Adrenal gland (tissue), 12 donors: ENCODE measurements around the gene ARHGEF2. TPM values are rescaled to one million over a fixed set of nuclear protein-coding genes. Genes with fewer than 3 reads are reported as not detected.

Source experiments
- DNase-seq, 7 donors: peaks; one replicate each; pipeline ENCODE4 v3.0.0-alpha.2; 2019 to 2020
- H3K27ac ChIP-seq, 5 donors: fragments of 200-600 bp; sonication (generic) in 4 of 5; 1 replicate in 3 of 5; 2 replicates in 2 of 5; pipeline versions ENCODE4 v1.5.1 to v1.8.0; 2016 to 2020; ENCODE audit warnings: mild to moderate bottlenecking in 1 of 5
- H3K27me3 ChIP-seq: fragments of 200-600 bp; 2 replicates; pipeline ENCODE4 v1.8.0; 2021
- H3K36me3 ChIP-seq, 2 donors: fragments of 200-600 bp; replicated peaks in 1 of 2; 1 replicate in 1 of 2; 2 replicates in 1 of 2; pipeline versions ENCODE4 v1.5.1 to v1.8.0; 2018 to 2022
- H3K4me1 ChIP-seq, 2 donors: fragments of 200-600 bp; replicated peaks in 1 of 2; 1 replicate in 1 of 2; 2 replicates in 1 of 2; pipeline versions ENCODE4 v1.5.1 to v1.8.0; 2018 to 2021
- H3K4me3 ChIP-seq, 4 donors: fragments of 200-600 bp; sonication (generic) in 3 of 4; one replicate each; pipeline ENCODE4 v1.5.1; 2016 to 2018
- H3K9me3 ChIP-seq, 3 donors: fragments of 200-600 bp; sonication (generic) in 1 of 3; replicated peaks in 1 of 3; 1 replicate in 2 of 3; 2 replicates in 1 of 3; pipeline versions ENCODE4 v1.5.1 to v1.8.0; 2016 to 2021
- CTCF ChIP-seq, 6 experiments: fragments of 450-650 bp in 4 of 6; fragments of 200-600 bp in 2 of 6; sonication (generic) in 1 of 6; IDR thresholded peaks; 1 replicate in 5 of 6; 2 replicates in 1 of 6; pipeline versions ENCODE4 v1.5.1 to v1.8.0; 2016 to 2021; ENCODE audit warnings: antibody characterized with exemption in 6 of 6, mild to moderate bottlenecking in 2 of 6, moderate library complexity in 1 of 6
- POLR2A ChIP-seq, 2 donors: fragments of 450-650 bp; IDR thresholded peaks; one replicate each; pipeline ENCODE4 v1.6.1; 2017; ENCODE audit warnings: antibody characterized with exemption in 2 of 2, mild to moderate bottlenecking in 2 of 2, moderate library complexity in 1 of 2
- WGBS, 4 donors: extraction: QIAGEN DNeasy Blood & Tissue Kit in 2 of 4; methylation state at CpG; one replicate each; pipeline versions ENCODE4 v1.1.5 to v1.1.7; 2013 to 2017; 5-methylcytosine and 5-hydroxymethylcytosine counted together
- intact Hi-C, 2 donors: fragments of 100-400 bp; cut with DNase I; formaldehyde crosslinking; loops; one replicate each; pipeline versions ENCODE4 v1.14.1 to v1.15.0; 2022 to 2023
- polyA plus RNA-seq, 3 donors: library from polyadenylated mRNA; stranded (reverse); fragments of 200-250 nt in 2 of 3; fragments of 350-450 nt in 1 of 3; fragmentation: Illumina TruSeq in 1 of 3; extraction: RNeasy Lipid Tissue Mini Kit (QIAGEN cat#74804) in 1 of 3; gene quantifications; one replicate each; pipeline ENCODE4 v1.2.3, GENCODE V29; 2013 to 2014
- total RNA-seq, 9 donors: library from RNA; depleted of rRNA in 4 of 9; stranded (reverse); fragments of >200 nt in 4 of 9; fragments of 120-200 nt in 1 of 9; fragmentation: NEBNext Ultra II Directional in 1 of 9; extraction: Animal tissue kit (Norgen Biotek cat#: 25700) in 1 of 9; gene quantifications; one replicate each; pipeline versions ENCODE4 v1.1.0 to v1.2.4, GENCODE V29; 2013 to 2023
- donor health status: healthy with polysubstance abuse.
- donor health status: Bipolar disorder and iron deficiency.
- donor health status: DM: yes; HTN: yes; CAD: no.
- donor health status: DM: no; HTN: no; CAD: no.
- donor health status: DM: no; HTN: no; CAD: no.
- donor health status: DM: yes; HTN: yes; CAD: no.

ARHGEF2 gene
- total and polyA plus RNA-seq, 12 donors, result 7.6 to 41.3 (median 29.8) TPM

- DNase-seq, result peak in 1 of 7 donors; percentile 60
- no peaks in the 10 kb centered on the region for H3K27me3 ChIP-seq
- intact Hi-C loops, result no loop called here
- H3K4me3 ChIP-seq, result peak overlapping the region in 3 of 4 donors; percentile 34 to 81 (median 36)
- peaks cover 39 to 51% of the 10 kb centered on the region in 2 donors for H3K4me1 ChIP-seq
- H3K36me3 ChIP-seq, result peaks cover 0 to 28% of the 10 kb centered on the region in 2 donors
- H3K9me3 ChIP-seq, result no peaks in the 10 kb centered on the region
- peak overlapping the region; percentile 70 to 94 (median 87) for H3K27ac ChIP-seq
- WGBS, 4 donors, result 78 to 89% (median 79%) methylated on average over 24 of the region's 24 CpGs
- TF ChIP-seq CTCF (IDR thresholded peaks at IDR 0.05), result no peak
- no peak for TF ChIP-seq POLR2A (IDR thresholded peaks at IDR 0.05)
Observed at GRCh38 chr1:155934936-155935590, 43.3 kb downstream of the ARHGEF2 start.

DNA sequence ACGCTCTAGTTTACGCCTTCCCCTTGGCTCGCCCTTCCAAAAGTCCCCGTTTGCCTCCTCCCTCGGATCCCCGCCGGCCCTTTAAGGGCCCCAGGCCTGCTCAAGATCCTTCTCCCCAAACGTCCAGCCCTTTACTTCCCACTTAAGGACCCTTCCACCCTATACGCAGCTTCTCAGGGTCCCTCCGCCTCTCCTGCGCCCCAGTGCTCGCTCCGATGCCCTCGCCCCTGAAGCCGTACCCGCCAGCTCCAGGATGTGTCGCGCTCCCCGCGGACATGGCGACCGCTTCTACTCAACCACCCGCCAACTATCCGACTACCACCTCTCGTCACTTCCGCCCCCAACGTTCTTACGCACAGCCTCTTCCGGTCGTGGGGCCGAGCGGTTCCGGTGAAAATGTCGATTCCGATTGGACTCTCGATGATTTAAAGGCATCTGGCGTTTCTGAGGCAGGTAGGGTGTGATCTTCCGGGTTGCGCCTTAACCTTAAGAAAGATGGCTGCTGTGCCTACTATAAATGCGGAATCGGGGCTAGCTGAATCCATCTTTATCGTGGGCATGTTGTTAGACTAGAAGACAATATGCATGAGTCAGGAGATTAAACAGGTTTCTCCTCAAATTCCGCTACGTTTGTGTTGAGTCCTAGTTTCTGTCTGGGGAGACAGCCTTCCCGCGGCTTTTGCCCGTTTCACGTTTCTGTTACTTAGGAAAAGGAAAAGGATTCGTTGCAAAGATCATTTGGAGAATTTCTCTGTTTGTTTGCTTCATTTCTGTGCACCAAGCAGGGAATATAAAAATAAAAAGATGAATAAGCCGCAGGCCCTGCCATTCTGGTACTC lies 44.0 kb downstream of the ARHGEF2 start, which contains the start of gene KHDC4:
Gene KHDC4, minus strand, starts transcription at position 317 of the 839 bp plus-strand sequence. Its CDS starts 40 bp downstream, at position 277.
- peaks cover 39 to 53% of the 10 kb centered on the region in 2 donors for H3K4me1 ChIP-seq
- peak; percentile 95 to 99 (median 97) for DNase-seq
- H3K27me3 ChIP-seq, result no peaks in the 10 kb centered on the region
- 0 to 1% (median 1%) methylated on average over 38 to 50 of the region's 50 CpGs for WGBS, 4 donors
- peak; percentile 93 to 99 for TF ChIP-seq POLR2A (IDR thresholded peaks at IDR 0.05)
- TF ChIP-seq CTCF (IDR thresholded peaks at IDR 0.05), result peak in 3 of 6 experiments; percentile 4 to 23 (median 6)
- intact Hi-C loops, result no loop called here
- peaks cover 0 to 36% of the 10 kb centered on the region in 2 donors for H3K36me3 ChIP-seq
- peak within 1 kb of the TSS; percentile 36 to 81 (median 48) for H3K4me3 ChIP-seq
- H3K9me3 ChIP-seq, result no peaks in the 10 kb centered on the region
- peak within 1 kb of the TSS; percentile 70 to 94 (median 87) for H3K27ac ChIP-seq

DNA sequence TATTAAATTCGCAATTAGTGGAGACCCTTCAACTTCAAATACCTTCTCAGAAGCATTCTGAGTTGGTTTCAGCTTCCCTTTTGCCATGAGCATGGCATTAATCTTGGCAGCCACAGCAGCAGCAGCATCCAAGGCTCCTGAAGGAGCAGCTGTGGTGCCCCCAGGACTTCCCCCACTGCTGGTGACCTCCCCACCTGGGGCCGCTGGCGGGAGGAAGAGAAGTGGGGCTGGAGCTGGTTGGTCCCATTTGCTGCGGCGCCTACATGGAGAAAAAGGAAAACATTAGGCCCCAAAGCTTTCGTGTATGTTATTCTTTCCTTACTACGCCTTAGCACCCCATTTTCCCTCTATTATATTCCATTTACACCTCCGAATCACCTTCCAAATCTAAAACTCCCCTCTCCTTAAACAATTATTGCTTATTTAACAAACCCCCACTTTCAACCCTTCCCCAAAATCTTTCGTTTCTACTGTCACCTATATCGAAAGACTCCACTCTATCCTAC lies 44.7 kb downstream of the ARHGEF2 start:
- Histone ChIP-seq H3K36me3 (peaks cover 0 to 42% of the 10 kb centered on the region in 2 donors), H3K9me3 (no peaks in the 10 kb centered on the region), H3K27ac (peak overlapping the region; percentile 64 to 94 (median 87)), H3K4me3 (peak overlapping the region; percentile 28 to 81 (median 48)), H3K4me1 (peaks cover 39 to 58% of the 10 kb centered on the region in 2 donors), H3K27me3 (no peaks in the 10 kb centered on the region)
- intact Hi-C loops, result no loop called here
- peak in 3 of 7 donors; percentile 16 to 58 (median 30) for DNase-seq
- TF ChIP-seq CTCF (IDR thresholded peaks at IDR 0.05) (no peak), POLR2A (IDR thresholded peaks at IDR 0.05) (no peak)
- 2 to 5% (median 4%) methylated on average over 10 of the region's 10 CpGs for WGBS, 4 donors

DNA sequence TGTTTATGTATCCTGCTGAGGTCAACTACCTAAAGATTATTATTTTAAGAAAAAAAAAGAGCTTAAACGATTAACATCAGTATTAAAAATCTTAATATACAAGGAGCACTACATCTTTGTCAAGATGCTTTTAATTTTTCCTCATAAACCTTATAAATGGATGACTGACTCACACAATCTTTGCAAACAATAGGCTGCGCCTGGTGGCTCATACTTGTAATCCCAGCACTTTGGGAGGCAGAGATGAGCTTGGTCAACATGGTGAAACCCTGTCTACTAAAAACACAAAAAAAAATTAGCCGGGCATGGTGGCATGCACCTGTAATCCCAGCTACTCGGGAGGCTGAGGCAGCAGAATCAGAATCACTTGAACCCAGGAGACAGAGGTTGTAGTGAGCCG lies 45.9 kb downstream of the ARHGEF2 start:
- Histone ChIP-seq H3K4me3 (peak overlapping the region in 1 of 4 donors; percentile 81), H3K36me3 (peaks cover 0 to 54% of the 10 kb centered on the region in 2 donors), H3K27ac (peak overlapping the region in 1 of 5 donors; percentile 3), H3K4me1 (peaks cover 35 to 53% of the 10 kb centered on the region in 2 donors), H3K9me3 (no peaks in the 10 kb centered on the region), H3K27me3 (no peaks in the 10 kb centered on the region)
- intact Hi-C loops, result no loop called here
- peak in 2 of 7 donors; percentile 15 to 44 for DNase-seq
- WGBS, 4 donors, result 68 to 73% (median 69%) methylated on average over 5 of the region's 5 CpGs
- TF ChIP-seq POLR2A (IDR thresholded peaks at IDR 0.05), result no peak
- no peak for TF ChIP-seq CTCF (IDR thresholded peaks at IDR 0.05)
